Endodermal cell (in vitro differentiated cells): ENCODE results near the gene KCNQ5. TPM values are rescaled to one million over a fixed set of nuclear protein-coding genes. Genes with fewer than 3 reads are reported as not detected.

ENCODE experiments used
- DNase-seq: peaks from one replicate; pipeline ENCODE4 v3.0.0-alpha.2; 2017
- H3K27ac ChIP-seq: 2 replicates; pipeline ENCODE4 v1.5.1; 2013; ENCODE audit warnings: mild to moderate bottlenecking, low read depth, low read length, moderate library complexity
- H3K27me3 ChIP-seq: 2 replicates; pipeline ENCODE4 v1.6.1; 2013; ENCODE audit warnings: mild to moderate bottlenecking, low read length, moderate library complexity; ENCODE audit not compliant: insufficient read depth, control insufficient read depth, poor library complexity, severe bottlenecking
- H3K36me3 ChIP-seq: 2 replicates; pipeline ENCODE4 v1.7.0; 2013; ENCODE audit warnings: mild to moderate bottlenecking, low read length, moderate library complexity; ENCODE audit not compliant: control insufficient read depth, insufficient read depth
- H3K4me1 ChIP-seq: one replicate; pipeline ENCODE4 v1.7.0; 2013; ENCODE audit warnings: low read length; ENCODE audit not compliant: control insufficient read depth, insufficient read depth
- H3K4me3 ChIP-seq: 2 replicates; pipeline ENCODE4 v1.5.1; 2013; ENCODE audit warnings: mild to moderate bottlenecking, low read length, moderate library complexity
- H3K9ac ChIP-seq: 2 replicates; pipeline ENCODE4 v1.6.1; 2013; ENCODE audit warnings: mild to moderate bottlenecking, low read length, moderate library complexity; ENCODE audit not compliant: poor library complexity, severe bottlenecking; ENCODE audit errors: extremely low read depth
- H3K9me3 ChIP-seq: 2 replicates; pipeline ENCODE4 v1.6.1; 2013; ENCODE audit warnings: mild to moderate bottlenecking, low read length, moderate library complexity; ENCODE audit not compliant: control insufficient read depth
- H3K27ac Mint-ChIP-seq: 2 replicates; pipeline ENCODE4 v1.8.0; 2020; ENCODE audit warnings: mixed read lengths
- H3K27me3 Mint-ChIP-seq: 2 replicates; pipeline ENCODE4 v1.8.0; 2021; ENCODE audit warnings: mild to moderate bottlenecking, mixed read lengths; ENCODE audit not compliant: insufficient read depth
- H3K36me3 Mint-ChIP-seq: 2 replicates; pipeline ENCODE4 v1.8.0; 2020; ENCODE audit warnings: low read depth, mixed read lengths
- H3K4me1 Mint-ChIP-seq: 2 replicates; pipeline ENCODE4 v1.8.0; 2020; ENCODE audit warnings: mixed read lengths
- H3K4me3 Mint-ChIP-seq: 2 replicates; pipeline ENCODE4 v1.8.0; 2020; ENCODE audit warnings: mild to moderate bottlenecking, moderate library complexity, mixed read lengths
- H3K9me3 Mint-ChIP-seq: 2 replicates; pipeline ENCODE4 v1.8.0; 2020; ENCODE audit warnings: mild to moderate bottlenecking, mixed read lengths
- WGBS, 2 experiments: methylation state at CpG; one replicate each; pipeline versions ENCODE4 v1.1.5 to v1.1.7; 2013; ENCODE audit warnings: missing lambda C conversion rate in 2 of 2, mixed read lengths in 1 of 2; ENCODE audit not compliant: insufficient coverage in 1 of 2, insufficient read length in 1 of 2; 5-methylcytosine and 5-hydroxymethylcytosine counted together
- total RNA-seq, 2 donors: library from RNA; stranded (reverse); fragmentation: NEBNext Ultra II Directional in 1 of 2; extraction: Animal tissue kit (Norgen Biotek cat#: 25700) in 1 of 2; gene quantifications; 2 replicates in 1 of 2; 3 replicates in 1 of 2; pipeline ENCODE4 v1.2.1, GENCODE V29; 2021
- TF ChIP-seq, protein P1 (sequence below): fragments of 200-600 bp; sonication (generic); conservative IDR thresholded peaks from 2 replicates; pipeline ENCODE4 v1.5.0; 2021; ENCODE audit warnings: antibody characterized with exemption, mild to moderate bottlenecking

Gene KCNQ5
- total RNA-seq, 2 donors from 2014 or later, result 2.4 to 8.3 TPM

DNA sequence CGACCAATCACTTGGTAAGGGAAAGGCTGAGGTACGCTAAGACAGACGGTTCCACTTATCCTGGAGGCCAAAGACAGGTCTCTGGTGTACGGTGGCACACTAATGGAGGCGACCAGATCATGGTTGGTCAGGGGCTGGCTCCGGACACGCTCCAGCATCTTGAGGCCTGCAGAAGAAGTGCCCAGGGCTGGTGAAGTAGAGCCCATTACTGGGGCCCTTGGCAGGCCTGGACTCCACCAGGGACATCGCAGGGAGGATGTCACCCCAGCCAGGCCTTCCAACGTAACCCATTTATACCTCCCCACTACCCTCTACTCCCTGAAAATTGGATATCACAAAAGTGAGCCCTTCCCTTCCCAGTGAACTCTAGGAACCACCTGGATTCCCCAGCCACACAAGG lies 587.3 kb downstream of the KCNQ5 start:
- Histone ChIP-seq H3K9ac (no peak overlapping the region), H3K4me1 (no peaks in the 10 kb centered on the region), H3K9me3 (no peaks in the 10 kb centered on the region), H3K4me3 (no peak overlapping the region), H3K27me3 (no peaks in the 10 kb centered on the region), H3K27ac (no peak overlapping the region), H3K36me3 (no peaks in the 10 kb centered on the region)
- no peak overlapping the region for H3K27ac Mint-ChIP-seq
- H3K4me3 Mint-ChIP-seq, result no peak overlapping the region
- DNase-seq, result no peak
- WGBS, 2 experiments, result 80% methylated on average over 7 to 9 of the region's 9 CpGs
- no peaks in the 10 kb centered on the region for H3K36me3 Mint-ChIP-seq
- TF ChIP-seq, protein P1, sequence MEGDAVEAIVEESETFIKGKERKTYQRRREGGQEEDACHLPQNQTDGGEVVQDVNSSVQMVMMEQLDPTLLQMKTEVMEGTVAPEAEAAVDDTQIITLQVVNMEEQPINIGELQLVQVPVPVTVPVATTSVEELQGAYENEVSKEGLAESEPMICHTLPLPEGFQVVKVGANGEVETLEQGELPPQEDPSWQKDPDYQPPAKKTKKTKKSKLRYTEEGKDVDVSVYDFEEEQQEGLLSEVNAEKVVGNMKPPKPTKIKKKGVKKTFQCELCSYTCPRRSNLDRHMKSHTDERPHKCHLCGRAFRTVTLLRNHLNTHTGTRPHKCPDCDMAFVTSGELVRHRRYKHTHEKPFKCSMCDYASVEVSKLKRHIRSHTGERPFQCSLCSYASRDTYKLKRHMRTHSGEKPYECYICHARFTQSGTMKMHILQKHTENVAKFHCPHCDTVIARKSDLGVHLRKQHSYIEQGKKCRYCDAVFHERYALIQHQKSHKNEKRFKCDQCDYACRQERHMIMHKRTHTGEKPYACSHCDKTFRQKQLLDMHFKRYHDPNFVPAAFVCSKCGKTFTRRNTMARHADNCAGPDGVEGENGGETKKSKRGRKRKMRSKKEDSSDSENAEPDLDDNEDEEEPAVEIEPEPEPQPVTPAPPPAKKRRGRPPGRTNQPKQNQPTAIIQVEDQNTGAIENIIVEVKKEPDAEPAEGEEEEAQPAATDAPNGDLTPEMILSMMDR, result no peak
- H3K27me3 Mint-ChIP-seq, result no peaks in the 10 kb centered on the region
- H3K4me1 Mint-ChIP-seq, result no peaks in the 10 kb centered on the region
- H3K9me3 Mint-ChIP-seq, result peaks cover 19% of the 10 kb centered on the region

DNA sequence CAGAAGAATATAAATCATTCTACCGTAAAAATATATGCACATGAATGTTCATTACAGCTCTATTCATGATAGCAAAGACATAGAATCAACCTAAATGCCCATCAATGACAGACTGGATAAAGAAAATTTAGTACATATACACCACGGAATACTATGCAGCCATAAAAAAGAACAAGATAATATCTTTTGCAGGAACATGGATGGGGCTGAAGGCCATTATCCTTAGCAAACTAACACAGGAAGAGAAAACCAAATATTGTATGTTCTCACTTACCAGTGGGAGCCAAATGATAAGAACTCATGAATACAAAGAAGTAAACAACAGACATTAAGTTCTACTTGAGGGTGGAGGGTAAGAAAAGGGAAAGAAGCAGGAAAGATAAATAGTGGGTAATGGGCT lies 595.0 kb downstream of the KCNQ5 start:
- Histone ChIP-seq H3K4me1 (no peaks in the 10 kb centered on the region), H3K4me3 (no peak overlapping the region), H3K27ac (no peak overlapping the region), H3K9me3 (peaks cover 5% of the 10 kb centered on the region), H3K9ac (no peak overlapping the region), H3K27me3 (no peaks in the 10 kb centered on the region), H3K36me3 (no peaks in the 10 kb centered on the region)
- TF ChIP-seq, protein P1, result no peak
- no peaks in the 10 kb centered on the region for H3K27me3 Mint-ChIP-seq
- H3K27ac Mint-ChIP-seq, result no peak overlapping the region
- 83 to 88% methylated on average over 1 to 2 of the region's 2 CpGs for WGBS, 2 experiments
- H3K9me3 Mint-ChIP-seq, result peaks cover 5% of the 10 kb centered on the region
- DNase-seq, result no peak
- H3K4me3 Mint-ChIP-seq, result no peak overlapping the region
- H3K36me3 Mint-ChIP-seq, result no peaks in the 10 kb centered on the region
- no peaks in the 10 kb centered on the region for H3K4me1 Mint-ChIP-seq

DNA sequence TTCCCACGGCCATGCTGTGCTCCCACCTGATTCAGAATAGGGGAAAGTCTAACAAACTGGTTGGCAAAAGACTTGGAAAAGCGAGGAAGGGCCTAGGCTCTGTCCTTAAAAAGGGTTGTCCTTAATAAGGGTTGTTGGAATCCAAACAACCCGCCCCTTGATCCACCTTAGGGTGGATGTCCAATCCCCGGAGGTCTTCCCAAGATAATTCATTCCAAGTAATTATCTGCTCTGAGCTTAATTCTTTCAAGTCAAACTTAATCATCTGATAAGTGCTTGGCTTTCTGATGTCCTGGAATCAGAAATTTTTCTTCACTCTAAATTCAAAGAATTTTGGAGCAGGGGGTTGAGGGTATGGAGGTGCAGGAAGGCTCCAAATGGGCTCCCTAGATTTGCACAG lies 603.5 kb downstream of the KCNQ5 start, which contains the start of gene KHDC1L:
TSS of gene KHDC1L (minus strand) at position 101 of the 400 bp plus-strand sequence. CDS start at position 13, 88 bp downstream.
- Histone ChIP-seq H3K4me1 (no peaks in the 10 kb centered on the region), H3K27ac (no peak within 1 kb of the TSS), H3K9ac (no peak within 1 kb of the TSS), H3K4me3 (no peak within 1 kb of the TSS), H3K9me3 (no peaks in the 10 kb centered on the region), H3K36me3 (no peaks in the 10 kb centered on the region), H3K27me3 (no peaks in the 10 kb centered on the region)
- Mint-ChIP-seq H3K27me3 (no peaks in the 10 kb centered on the region), H3K9me3 (peaks cover 4% of the 10 kb centered on the region), H3K27ac (no peak within 1 kb of the TSS), H3K4me3 (no peak within 1 kb of the TSS), H3K4me1 (no peaks in the 10 kb centered on the region), H3K36me3 (peaks cover 2% of the 10 kb centered on the region)
- no peak for DNase-seq
- TF ChIP-seq, protein P1, result no peak
- 92 to 93% methylated on average over 3 to 4 of the region's 4 CpGs for WGBS, 2 experiments
